ENCODE data around the gene TOMM40L. TPM values are rescaled to one million over a fixed set of nuclear protein-coding genes. Genes with fewer than 3 reads are reported as not detected.

Gene TOMM40L
- total RNA-seq, 1 donor from 2014 or later: 16.3 TPM

DNA sequence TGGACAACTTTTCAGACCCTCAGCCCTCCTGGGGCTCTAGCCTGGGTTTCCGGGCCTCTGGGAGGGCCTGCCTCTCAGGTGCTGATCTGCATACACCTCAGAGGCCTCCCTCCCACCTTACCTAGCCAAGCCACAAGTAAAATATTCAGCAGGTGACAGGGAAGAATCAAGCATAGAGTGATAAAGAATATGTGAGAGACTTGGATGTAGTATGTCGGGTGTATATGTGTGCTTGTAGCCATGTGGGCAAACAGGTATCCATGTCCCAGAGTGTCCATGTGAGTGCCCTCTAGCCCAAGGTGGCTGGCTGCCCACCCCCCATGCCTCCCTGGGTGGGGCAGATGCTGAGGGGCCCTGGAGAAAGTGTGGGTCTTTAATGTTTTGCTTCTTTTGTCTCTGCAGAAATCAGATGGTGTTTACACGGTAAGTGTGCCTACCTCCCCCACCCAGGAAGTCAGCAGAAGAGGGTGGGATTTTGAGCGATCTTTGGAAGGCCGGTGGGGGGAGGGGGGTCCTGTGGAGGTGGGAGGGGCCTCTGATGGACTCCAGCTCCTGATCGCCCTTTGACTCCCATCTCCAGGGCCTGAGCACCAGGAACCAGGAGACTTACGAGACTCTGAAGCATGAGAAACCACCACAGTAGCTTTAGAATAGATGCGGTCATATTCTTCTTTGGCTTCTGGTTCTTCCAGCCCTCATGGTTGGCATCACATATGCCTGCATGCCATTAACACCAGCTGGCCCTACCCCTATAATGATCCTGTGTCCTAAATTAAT lies 7.4 kb upstream of the TOMM40L start:
- H3K27me3 Mint-ChIP-seq: no peaks in the 10 kb centered on the region
- H3K4me3 Mint-ChIP-seq (ENCODE audit: low read depth): peak overlapping the region; percentile 16
- H3K27ac Mint-ChIP-seq: peak overlapping the region; percentile 94
- H3K4me1 Mint-ChIP-seq (ENCODE audit: low read depth): peaks cover 49% of the 10 kb centered on the region
- H3K36me3 Mint-ChIP-seq (ENCODE audit: insufficient read depth): peaks cover 13% of the 10 kb centered on the region
- H3K9me3 Mint-ChIP-seq (ENCODE audit: low read depth): no peaks in the 10 kb centered on the region
- no peak for DNase-seq (ENCODE audit: low spot score, unreplicated experiment)
- TF ChIP-seq, protein P1, sequence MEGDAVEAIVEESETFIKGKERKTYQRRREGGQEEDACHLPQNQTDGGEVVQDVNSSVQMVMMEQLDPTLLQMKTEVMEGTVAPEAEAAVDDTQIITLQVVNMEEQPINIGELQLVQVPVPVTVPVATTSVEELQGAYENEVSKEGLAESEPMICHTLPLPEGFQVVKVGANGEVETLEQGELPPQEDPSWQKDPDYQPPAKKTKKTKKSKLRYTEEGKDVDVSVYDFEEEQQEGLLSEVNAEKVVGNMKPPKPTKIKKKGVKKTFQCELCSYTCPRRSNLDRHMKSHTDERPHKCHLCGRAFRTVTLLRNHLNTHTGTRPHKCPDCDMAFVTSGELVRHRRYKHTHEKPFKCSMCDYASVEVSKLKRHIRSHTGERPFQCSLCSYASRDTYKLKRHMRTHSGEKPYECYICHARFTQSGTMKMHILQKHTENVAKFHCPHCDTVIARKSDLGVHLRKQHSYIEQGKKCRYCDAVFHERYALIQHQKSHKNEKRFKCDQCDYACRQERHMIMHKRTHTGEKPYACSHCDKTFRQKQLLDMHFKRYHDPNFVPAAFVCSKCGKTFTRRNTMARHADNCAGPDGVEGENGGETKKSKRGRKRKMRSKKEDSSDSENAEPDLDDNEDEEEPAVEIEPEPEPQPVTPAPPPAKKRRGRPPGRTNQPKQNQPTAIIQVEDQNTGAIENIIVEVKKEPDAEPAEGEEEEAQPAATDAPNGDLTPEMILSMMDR (IDR thresholded peaks at IDR 0.05; ENCODE audit: unreplicated experiment): no peak

DNA sequence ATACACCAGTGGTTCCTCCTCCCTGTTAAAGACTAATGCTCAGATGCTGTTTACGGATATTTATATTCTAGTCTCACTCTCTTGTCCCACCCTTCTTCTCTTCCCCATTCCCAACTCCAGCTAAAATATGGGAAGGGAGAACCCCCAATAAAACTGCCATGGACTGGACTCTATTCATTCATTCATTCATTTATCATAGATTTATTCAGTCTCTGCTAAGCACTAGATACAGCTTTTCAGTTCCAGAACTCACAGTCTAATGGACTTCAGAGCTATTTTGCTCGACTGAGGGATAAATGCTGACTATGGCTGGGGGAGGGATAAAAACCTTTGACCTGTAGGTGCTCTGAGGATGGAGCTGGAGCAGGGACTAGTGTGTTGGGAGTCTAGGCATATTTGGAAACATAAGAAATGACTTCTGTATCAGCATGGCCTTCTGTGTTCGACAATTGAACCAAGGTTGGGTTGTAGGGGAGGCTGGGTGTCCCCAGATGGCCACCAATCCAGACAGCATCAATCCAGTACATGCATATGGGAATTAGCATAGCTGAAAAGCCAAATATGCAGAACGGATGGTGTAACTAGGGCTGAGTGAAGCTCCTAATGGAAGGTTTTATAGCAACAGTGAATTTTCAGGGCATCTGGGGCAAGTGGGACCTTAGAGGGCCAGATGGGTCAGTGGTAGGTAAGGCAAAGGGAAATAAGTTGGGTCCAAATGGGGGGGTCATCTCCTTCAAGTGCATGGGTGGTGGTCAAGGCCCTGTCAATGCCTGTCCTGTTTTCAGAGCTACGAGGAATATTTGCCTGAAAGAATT lies 6.6 kb upstream of the TOMM40L start:
- H3K4me3 Mint-ChIP-seq (ENCODE audit: low read depth): no peak overlapping the region
- peaks cover 57% of the 10 kb centered on the region for H3K4me1 Mint-ChIP-seq (ENCODE audit: low read depth)
- no peaks in the 10 kb centered on the region for H3K27me3 Mint-ChIP-seq
- no peaks in the 10 kb centered on the region for H3K9me3 Mint-ChIP-seq (ENCODE audit: low read depth)
- H3K36me3 Mint-ChIP-seq (ENCODE audit: insufficient read depth): peaks cover 7% of the 10 kb centered on the region
- DNase-seq (ENCODE audit: low spot score, unreplicated experiment): no peak
- TF ChIP-seq, protein P1 (IDR thresholded peaks at IDR 0.05; ENCODE audit: unreplicated experiment): no peak
- peak overlapping the region; percentile 94 for H3K27ac Mint-ChIP-seq

DNA sequence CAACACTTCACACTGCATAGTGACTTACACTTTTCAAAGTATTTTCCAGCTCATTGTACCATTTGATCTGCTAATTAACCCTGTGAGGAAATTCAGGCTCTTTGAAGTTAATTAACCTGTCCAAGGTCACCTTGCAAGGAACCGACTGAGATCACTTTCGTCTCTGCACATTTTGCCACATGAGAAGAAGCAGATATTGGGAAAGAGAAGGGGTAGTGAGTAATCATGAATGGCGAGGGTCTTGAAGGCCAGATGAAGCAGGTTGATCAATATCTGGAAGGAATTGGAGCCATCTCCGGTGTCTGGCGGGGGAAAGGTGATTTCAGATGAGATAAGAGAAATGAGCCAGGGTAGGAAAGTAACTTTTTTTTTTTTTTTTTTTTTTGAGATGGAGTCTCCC lies 5.9 kb upstream of the TOMM40L start:
- Mint-ChIP-seq H3K9me3 (ENCODE audit: low read depth) (no peaks in the 10 kb centered on the region), H3K36me3 (ENCODE audit: insufficient read depth) (peaks cover 3% of the 10 kb centered on the region), H3K4me3 (ENCODE audit: low read depth) (no peak overlapping the region), H3K4me1 (ENCODE audit: low read depth) (peaks cover 60% of the 10 kb centered on the region), H3K27ac (no peak overlapping the region), H3K27me3 (no peaks in the 10 kb centered on the region)
- TF ChIP-seq, protein P1 (IDR thresholded peaks at IDR 0.05; ENCODE audit: unreplicated experiment): no peak
- no peak for DNase-seq (ENCODE audit: low spot score, unreplicated experiment)

DNA sequence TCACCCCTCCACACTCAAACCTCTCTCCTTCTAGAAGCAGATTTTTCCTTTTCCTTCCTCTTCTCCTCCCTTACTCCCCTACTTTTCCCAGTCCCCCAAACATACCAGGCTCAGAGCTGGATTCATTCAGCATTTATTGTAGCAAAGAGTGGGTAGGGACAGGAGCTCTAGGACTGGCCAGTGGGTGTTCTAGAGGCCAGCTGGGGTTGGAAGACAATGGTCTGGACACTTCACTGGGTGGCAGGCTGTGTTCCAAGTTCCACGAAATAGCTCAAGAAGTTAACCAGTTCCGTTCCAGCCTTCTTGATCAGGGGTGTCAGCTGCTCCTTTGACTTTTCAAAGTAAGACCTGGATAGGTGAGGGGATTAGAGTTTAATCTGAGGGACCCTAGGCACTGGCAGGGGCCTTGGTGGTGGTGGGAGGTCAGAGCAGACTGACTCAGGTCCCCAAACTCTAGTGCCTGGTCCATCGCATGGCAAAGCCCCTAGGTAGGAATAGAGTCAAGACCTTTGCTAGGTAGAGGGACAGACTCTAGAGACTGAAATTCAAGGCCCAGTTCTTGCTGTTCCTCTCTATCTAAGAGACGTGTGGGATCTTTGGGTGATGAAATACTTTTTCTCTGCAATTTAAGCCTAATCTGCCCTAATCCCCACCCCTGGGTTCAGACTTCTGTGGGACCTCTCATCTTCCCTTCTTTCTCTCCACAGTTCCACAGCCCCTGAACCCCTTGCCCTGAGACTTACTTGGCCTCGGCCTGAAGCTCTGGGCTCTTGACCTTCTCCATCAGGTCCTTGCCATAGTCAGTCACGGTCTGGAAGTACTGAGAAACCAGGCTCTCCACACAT lies 3.5 kb upstream of the TOMM40L start:
- no peaks in the 10 kb centered on the region for H3K27me3 Mint-ChIP-seq
- no peak overlapping the region for H3K27ac Mint-ChIP-seq
- H3K9me3 Mint-ChIP-seq (ENCODE audit: low read depth): no peaks in the 10 kb centered on the region
- TF ChIP-seq, protein P1 (IDR thresholded peaks at IDR 0.05; ENCODE audit: unreplicated experiment): no peak
- no peak for DNase-seq (ENCODE audit: low spot score, unreplicated experiment)
- no peak overlapping the region for H3K4me3 Mint-ChIP-seq (ENCODE audit: low read depth)
- H3K36me3 Mint-ChIP-seq (ENCODE audit: insufficient read depth): peaks cover under 1% of the 10 kb centered on the region
- peaks cover 69% of the 10 kb centered on the region for H3K4me1 Mint-ChIP-seq (ENCODE audit: low read depth)

Data from progenitor cell of endocrine pancreas (in vitro differentiated cells).